HepG2 (cell line): ENCODE results near the gene CAPN12. TPM values are rescaled to one million over a fixed set of nuclear protein-coding genes. Genes with fewer than 3 reads are reported as not detected.
A peak's percentile ranks its signal among the peaks of the same experiment; 100 is the strongest.

Experiments
- ETS1 ChIP-seq: sonication (generic); formaldehyde crosslinking; IDR thresholded peaks from 2 replicates; pipeline ENCODE4 v1.4.0; 2020; ENCODE audit warnings: missing genetic modification reagents
- MTF2 ChIP-seq: sonication (generic); formaldehyde crosslinking; IDR thresholded peaks from 2 replicates; pipeline ENCODE4 v1.5.0; 2020; ENCODE audit warnings: missing genetic modification reagents, borderline replicate concordance
- NBN ChIP-seq: fragments of 450-650 bp; conservative IDR thresholded peaks from 2 replicates; pipeline ENCODE4 v1.6.1; 2017
- PPARG ChIP-seq: conservative IDR thresholded peaks from 2 replicates; pipeline ENCODE4 v1.6.1; 2016; ENCODE audit warnings: missing biosample characterization, missing genetic modification reagents
- STAT5B ChIP-seq: sonication (generic); formaldehyde crosslinking; IDR thresholded peaks from 2 replicates; pipeline ENCODE4 v1.4.0; 2020; ENCODE audit warnings: missing genetic modification reagents
- SYNCRIP ChIP-seq: fragments of 200-400 bp; formaldehyde crosslinking; IDR thresholded peaks from 2 replicates; pipeline ENCODE4 v1.6.1; 2018; ENCODE audit warnings: mild to moderate bottlenecking, low read depth, low read length; ENCODE audit not compliant: insufficient read depth
- TAF1 ChIP-seq: sonication (generic); formaldehyde crosslinking; IDR thresholded peaks from 2 replicates; pipeline ENCODE4 v1.4.0; 2020; ENCODE audit warnings: missing genetic modification reagents
- TBX2 ChIP-seq: sonication (generic); formaldehyde crosslinking; IDR thresholded peaks from 2 replicates; pipeline ENCODE4 v1.5.0; 2020; ENCODE audit warnings: missing genetic modification reagents, mild to moderate bottlenecking, borderline replicate concordance
- ZBTB8A ChIP-seq: sonication (generic); formaldehyde crosslinking; IDR thresholded peaks from 2 replicates; pipeline ENCODE4 v1.4.0; 2020; ENCODE audit warnings: mild to moderate bottlenecking, low read depth, missing genetic modification reagents, borderline replicate concordance
- ZNF138 ChIP-seq: sonication (generic); formaldehyde crosslinking; IDR thresholded peaks from 2 replicates; pipeline ENCODE4 v1.5.0; 2020; ENCODE audit warnings: mild to moderate bottlenecking, low read depth, missing genetic modification reagents
- ZNF232 ChIP-seq: sonication (generic); formaldehyde crosslinking; IDR thresholded peaks from 2 replicates; pipeline ENCODE4 v1.4.0; 2020; ENCODE audit warnings: missing genetic modification reagents, borderline replicate concordance
- ZNF253 ChIP-seq: sonication (generic); formaldehyde crosslinking; IDR thresholded peaks from 2 replicates; pipeline ENCODE4 v1.8.0; 2022; ENCODE audit warnings: mild to moderate bottlenecking, missing genetic modification reagents, borderline replicate concordance
- ZNF598 ChIP-seq: sonication (generic); formaldehyde crosslinking; IDR thresholded peaks from 2 replicates; pipeline ENCODE4 v1.5.1; 2020; ENCODE audit warnings: mild to moderate bottlenecking, missing genetic modification reagents, borderline replicate concordance
- polyA plus RNA-seq, 8 experiments: library from polyadenylated mRNA; depleted of rRNA in 3 of 8; stranded (reverse) in 7 of 8; unstranded in 1 of 8; fragments of >200 nt; fragmentation: Illumina TruSeq in 4 of 8; extraction: Trizol in 4 of 8; gene quantifications; 2 replicates each; pipeline versions ENCODE4 v1.2.1 to v1.2.3, GENCODE V29; 2011 to 2016; ENCODE audit warnings: low read depth in 4 of 8, missing spikeins in 1 of 8, mixed read lengths in 1 of 8; ENCODE audit not compliant: insufficient read depth in 1 of 8
- total RNA-seq, 5 experiments: library from RNA; depleted of rRNA; stranded (reverse); fragments of >200 nt; fragmentation: Illumina TruSeq; extraction: Trizol; gene quantifications; 2 replicates each; pipeline ENCODE4 v1.2.3, GENCODE V29; 2016; ENCODE audit warnings: low read depth in 1 of 5
- TF ChIP-seq, protein P1 (sequence below): sonication (generic); formaldehyde crosslinking; conservative IDR thresholded peaks from 2 replicates; pipeline ENCODE4 v1.8.0; 2022; ENCODE audit warnings: mild to moderate bottlenecking, moderate library complexity, missing genetic modification reagents
- TF ChIP-seq, protein P2 (sequence below): sonication (generic); formaldehyde crosslinking; IDR thresholded peaks from 2 replicates; pipeline ENCODE4 v1.8.1; 2023; ENCODE audit warnings: mild to moderate bottlenecking, moderate library complexity, missing genetic modification reagents
- TF ChIP-seq, protein P3 (sequence below): sonication (generic); formaldehyde crosslinking; IDR thresholded peaks from 2 replicates; pipeline ENCODE4 v1.4.0; 2020; ENCODE audit warnings: missing genetic modification reagents, borderline replicate concordance
- TF ChIP-seq, protein P4 (sequence below): sonication (generic); IDR thresholded peaks from 2 replicates; pipeline ENCODE4 v1.6.1; 2016; ENCODE audit warnings: low read depth, borderline replicate concordance
- TF ChIP-seq, protein P5 (sequence below): sonication (generic); formaldehyde crosslinking; conservative IDR thresholded peaks from 2 replicates; pipeline ENCODE4 v1.5.0; 2020; ENCODE audit warnings: missing genetic modification reagents

The CAPN12 gene
- total and polyA plus RNA-seq, 2 of the 13 experiments (the other 11 are each of a cell fraction or from before 2014, with no cell fraction given) = 1.6 to 13.6 TPM

- TF ChIP-seq, protein P1, sequence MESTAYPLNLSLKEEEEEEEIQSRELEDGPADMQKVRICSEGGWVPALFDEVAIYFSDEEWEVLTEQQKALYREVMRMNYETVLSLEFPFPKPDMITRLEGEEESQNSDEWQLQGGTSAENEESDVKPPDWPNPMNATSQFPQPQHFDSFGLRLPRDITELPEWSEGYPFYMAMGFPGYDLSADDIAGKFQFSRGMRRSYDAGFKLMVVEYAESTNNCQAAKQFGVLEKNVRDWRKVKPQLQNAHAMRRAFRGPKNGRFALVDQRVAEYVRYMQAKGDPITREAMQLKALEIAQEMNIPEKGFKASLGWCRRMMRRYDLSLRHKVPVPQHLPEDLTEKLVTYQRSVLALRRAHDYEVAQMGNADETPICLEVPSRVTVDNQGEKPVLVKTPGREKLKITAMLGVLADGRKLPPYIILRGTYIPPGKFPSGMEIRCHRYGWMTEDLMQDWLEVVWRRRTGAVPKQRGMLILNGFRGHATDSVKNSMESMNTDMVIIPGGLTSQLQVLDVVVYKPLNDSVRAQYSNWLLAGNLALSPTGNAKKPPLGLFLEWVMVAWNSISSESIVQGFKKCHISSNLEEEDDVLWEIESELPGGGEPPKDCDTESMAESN (CRISPR knock-in tag) = no peak
- peak; percentile 52; the same call in 1 of the 2 replicates for TF ChIP-seq TAF1 (CRISPR knock-in tag)
- TF ChIP-seq, protein P2, sequence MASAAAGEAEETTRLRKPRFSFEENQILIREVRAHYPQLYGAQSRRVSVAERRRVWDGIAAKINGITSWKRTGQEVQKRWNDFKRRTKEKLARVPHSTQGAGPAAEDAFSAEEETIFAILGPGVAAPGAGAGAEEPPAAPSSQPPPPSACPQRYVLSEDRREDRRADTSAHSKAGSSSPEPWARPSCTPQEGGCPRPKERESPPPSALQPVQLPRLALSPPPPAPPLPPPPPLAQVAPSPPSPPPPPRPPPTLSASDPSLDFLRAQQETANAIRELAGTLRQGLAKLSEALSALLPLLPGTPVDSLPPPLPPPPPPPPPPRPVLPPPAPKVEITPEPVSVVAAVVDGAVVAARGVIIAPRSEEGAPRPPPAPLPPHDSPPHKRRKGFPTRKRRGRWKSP (CRISPR knock-in tag) = no peak; the same call in 1 of the 2 replicates
- TF ChIP-seq, protein P3, sequence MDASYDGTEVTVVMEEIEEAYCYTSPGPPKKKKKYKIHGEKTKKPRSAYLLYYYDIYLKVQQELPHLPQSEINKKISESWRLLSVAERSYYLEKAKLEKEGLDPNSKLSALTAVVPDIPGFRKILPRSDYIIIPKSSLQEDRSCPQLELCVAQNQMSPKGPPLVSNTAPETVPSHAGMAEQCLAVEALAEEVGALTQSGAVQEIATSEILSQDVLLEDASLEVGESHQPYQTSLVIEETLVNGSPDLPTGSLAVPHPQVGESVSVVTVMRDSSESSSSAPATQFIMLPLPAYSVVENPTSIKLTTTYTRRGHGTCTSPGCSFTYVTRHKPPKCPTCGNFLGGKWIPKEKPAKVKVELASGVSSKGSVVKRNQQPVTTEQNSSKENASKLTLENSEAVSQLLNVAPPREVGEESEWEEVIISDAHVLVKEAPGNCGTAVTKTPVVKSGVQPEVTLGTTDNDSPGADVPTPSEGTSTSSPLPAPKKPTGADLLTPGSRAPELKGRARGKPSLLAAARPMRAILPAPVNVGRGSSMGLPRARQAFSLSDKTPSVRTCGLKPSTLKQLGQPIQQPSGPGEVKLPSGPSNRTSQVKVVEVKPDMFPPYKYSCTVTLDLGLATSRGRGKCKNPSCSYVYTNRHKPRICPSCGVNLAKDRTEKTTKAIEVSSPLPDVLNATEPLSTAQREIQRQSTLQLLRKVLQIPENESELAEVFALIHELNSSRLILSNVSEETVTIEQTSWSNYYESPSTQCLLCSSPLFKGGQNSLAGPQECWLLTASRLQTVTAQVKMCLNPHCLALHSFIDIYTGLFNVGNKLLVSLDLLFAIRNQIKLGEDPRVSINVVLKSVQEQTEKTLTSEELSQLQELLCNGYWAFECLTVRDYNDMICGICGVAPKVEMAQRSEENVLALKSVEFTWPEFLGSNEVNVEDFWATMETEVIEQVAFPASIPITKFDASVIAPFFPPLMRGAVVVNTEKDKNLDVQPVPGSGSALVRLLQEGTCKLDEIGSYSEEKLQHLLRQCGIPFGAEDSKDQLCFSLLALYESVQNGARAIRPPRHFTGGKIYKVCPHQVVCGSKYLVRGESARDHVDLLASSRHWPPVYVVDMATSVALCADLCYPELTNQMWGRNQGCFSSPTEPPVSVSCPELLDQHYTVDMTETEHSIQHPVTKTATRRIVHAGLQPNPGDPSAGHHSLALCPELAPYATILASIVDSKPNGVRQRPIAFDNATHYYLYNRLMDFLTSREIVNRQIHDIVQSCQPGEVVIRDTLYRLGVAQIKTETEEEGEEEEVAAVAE (CRISPR knock-in tag) = no peak
- no peak for TF ChIP-seq STAT5B
- TF ChIP-seq ZNF232 (CRISPR knock-in tag) = peak; percentile 79; the same call in 1 of the 2 replicates
- TF ChIP-seq MTF2 (CRISPR knock-in tag) = no peak
- TF ChIP-seq NBN = no peak
- TF ChIP-seq ETS1 (CRISPR knock-in tag) = 0 out of 2 replicates have a peak, but pooled peaks have one; percentile 53
- TF ChIP-seq ZNF138 (CRISPR knock-in tag) = no peak
- TF ChIP-seq SYNCRIP = no peak
- TF ChIP-seq, protein P4, sequence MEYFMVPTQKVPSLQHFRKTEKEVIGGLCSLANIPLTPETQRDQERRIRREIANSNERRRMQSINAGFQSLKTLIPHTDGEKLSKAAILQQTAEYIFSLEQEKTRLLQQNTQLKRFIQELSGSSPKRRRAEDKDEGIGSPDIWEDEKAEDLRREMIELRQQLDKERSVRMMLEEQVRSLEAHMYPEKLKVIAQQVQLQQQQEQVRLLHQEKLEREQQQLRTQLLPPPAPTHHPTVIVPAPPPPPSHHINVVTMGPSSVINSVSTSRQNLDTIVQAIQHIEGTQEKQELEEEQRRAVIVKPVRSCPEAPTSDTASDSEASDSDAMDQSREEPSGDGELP = peak; percentile 52; the same call in 1 of the 2 replicates
- TF ChIP-seq, protein P5, sequence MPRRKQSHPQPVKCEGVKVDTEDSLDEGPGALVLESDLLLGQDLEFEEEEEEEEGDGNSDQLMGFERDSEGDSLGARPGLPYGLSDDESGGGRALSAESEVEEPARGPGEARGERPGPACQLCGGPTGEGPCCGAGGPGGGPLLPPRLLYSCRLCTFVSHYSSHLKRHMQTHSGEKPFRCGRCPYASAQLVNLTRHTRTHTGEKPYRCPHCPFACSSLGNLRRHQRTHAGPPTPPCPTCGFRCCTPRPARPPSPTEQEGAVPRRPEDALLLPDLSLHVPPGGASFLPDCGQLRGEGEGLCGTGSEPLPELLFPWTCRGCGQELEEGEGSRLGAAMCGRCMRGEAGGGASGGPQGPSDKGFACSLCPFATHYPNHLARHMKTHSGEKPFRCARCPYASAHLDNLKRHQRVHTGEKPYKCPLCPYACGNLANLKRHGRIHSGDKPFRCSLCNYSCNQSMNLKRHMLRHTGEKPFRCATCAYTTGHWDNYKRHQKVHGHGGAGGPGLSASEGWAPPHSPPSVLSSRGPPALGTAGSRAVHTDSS (CRISPR knock-in tag) = no peak
- TF ChIP-seq PPARG (CRISPR knock-in tag) = peak; percentile 94
- 0 out of 2 replicates have a peak, but pooled peaks have one; percentile 77 for TF ChIP-seq ZNF598
- no peak for TF ChIP-seq ZNF253 (CRISPR knock-in tag)
- TF ChIP-seq TBX2 (CRISPR knock-in tag) = peak; percentile 84
- no peak for TF ChIP-seq ZBTB8A (CRISPR knock-in tag)
Observed at GRCh38 chr19:38701455-38702063, 42.7 kb downstream of the CAPN12 start (continued).
